Stomach (tissue), 4 donors: Measurements from ENCODE around the gene RCN2.

Source experiments
- POLR2A ChIP-seq, 4 donors: fragments of 450-650 bp; IDR thresholded peaks; one replicate each; pipeline ENCODE4 v1.6.1; 2016; ENCODE audit warnings: antibody characterized with exemption in 4 of 4, control low read depth in 2 of 4, mild to moderate bottlenecking in 1 of 4, moderate library complexity in 1 of 4
- POLR2AphosphoS5 ChIP-seq, 3 donors: sonication (generic); formaldehyde crosslinking; IDR thresholded peaks; one replicate each; pipeline ENCODE4 v1.6.1; 2016; ENCODE audit warnings: antibody characterized with exemption in 3 of 3
- TF ChIP-seq, protein P1 (sequence below), 7 experiments: fragments of 450-650 bp in 4 of 7; fragments of 200-600 bp in 3 of 7; sonication (generic) in 3 of 7; IDR thresholded peaks; one replicate each; pipeline ENCODE4 v1.5.1; 2016 to 2019; ENCODE audit warnings: antibody characterized with exemption in 7 of 7, control low read depth in 2 of 7, mild to moderate bottlenecking in 1 of 7

GRCh38 chr15:76898102-76898501, 33.4 kb upstream of the RCN2 start:
- TF ChIP-seq, protein P1, sequence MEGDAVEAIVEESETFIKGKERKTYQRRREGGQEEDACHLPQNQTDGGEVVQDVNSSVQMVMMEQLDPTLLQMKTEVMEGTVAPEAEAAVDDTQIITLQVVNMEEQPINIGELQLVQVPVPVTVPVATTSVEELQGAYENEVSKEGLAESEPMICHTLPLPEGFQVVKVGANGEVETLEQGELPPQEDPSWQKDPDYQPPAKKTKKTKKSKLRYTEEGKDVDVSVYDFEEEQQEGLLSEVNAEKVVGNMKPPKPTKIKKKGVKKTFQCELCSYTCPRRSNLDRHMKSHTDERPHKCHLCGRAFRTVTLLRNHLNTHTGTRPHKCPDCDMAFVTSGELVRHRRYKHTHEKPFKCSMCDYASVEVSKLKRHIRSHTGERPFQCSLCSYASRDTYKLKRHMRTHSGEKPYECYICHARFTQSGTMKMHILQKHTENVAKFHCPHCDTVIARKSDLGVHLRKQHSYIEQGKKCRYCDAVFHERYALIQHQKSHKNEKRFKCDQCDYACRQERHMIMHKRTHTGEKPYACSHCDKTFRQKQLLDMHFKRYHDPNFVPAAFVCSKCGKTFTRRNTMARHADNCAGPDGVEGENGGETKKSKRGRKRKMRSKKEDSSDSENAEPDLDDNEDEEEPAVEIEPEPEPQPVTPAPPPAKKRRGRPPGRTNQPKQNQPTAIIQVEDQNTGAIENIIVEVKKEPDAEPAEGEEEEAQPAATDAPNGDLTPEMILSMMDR (IDR thresholded peaks at IDR 0.05) = no peak
- TF ChIP-seq POLR2A (IDR thresholded peaks at IDR 0.05) (no peak), POLR2AphosphoS5 (IDR thresholded peaks at IDR 0.05) (no peak)
